Stimulated activated CD4-positive, alpha-beta T cell treated with anti-CD3 and anti-CD28 coated beads, TNF-alpha, amount 100 ng/mL, for 4 hours (primary cell): Measurements from ENCODE around the gene TNS4.
"Not testable (repeated sequence)": the region's sequence is repeated elsewhere in the genome, so short reads cannot be mapped to it uniquely, and the experiment has no call there.

Experiments used
- DNase-seq, 3 experiments: peaks; one replicate each; pipeline ENCODE4 v3.0.0-alpha.2; 2020; ENCODE audit warnings: low read depth in 3 of 3

Gene TNS4, protein sequence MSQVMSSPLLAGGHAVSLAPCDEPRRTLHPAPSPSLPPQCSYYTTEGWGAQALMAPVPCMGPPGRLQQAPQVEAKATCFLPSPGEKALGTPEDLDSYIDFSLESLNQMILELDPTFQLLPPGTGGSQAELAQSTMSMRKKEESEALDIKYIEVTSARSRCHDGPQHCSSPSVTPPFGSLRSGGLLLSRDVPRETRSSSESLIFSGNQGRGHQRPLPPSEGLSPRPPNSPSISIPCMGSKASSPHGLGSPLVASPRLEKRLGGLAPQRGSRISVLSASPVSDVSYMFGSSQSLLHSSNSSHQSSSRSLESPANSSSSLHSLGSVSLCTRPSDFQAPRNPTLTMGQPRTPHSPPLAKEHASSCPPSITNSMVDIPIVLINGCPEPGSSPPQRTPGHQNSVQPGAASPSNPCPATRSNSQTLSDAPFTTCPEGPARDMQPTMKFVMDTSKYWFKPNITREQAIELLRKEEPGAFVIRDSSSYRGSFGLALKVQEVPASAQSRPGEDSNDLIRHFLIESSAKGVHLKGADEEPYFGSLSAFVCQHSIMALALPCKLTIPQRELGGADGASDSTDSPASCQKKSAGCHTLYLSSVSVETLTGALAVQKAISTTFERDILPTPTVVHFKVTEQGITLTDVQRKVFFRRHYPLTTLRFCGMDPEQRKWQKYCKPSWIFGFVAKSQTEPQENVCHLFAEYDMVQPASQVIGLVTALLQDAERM

DNA sequence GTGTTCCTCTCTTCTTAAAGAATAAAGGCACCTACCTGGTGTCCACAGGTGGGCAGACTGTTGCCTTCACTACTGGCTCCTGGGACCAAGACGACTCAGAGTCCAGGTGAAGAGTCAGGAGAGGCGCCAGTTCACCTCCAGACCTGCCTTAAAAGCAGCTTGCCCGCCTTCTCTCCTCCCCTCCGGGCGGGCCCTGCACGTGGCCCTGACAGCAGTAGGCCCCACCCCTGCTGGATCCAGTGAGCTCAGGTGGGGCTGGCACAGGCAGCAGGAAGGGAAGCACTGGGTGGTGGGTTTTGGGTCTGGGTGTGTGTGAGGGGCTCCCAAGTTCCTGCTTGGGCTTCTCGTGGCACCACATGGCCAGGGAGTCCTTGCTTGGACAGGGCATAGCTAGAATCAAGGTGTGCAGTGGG, at the start of gene TNS4:
TNS4 (minus strand) TSS at position 125 of the 413 bp plus-strand sequence. CDS start 5,198 bp downstream, outside the sequence.
- no peak for DNase-seq

DNA sequence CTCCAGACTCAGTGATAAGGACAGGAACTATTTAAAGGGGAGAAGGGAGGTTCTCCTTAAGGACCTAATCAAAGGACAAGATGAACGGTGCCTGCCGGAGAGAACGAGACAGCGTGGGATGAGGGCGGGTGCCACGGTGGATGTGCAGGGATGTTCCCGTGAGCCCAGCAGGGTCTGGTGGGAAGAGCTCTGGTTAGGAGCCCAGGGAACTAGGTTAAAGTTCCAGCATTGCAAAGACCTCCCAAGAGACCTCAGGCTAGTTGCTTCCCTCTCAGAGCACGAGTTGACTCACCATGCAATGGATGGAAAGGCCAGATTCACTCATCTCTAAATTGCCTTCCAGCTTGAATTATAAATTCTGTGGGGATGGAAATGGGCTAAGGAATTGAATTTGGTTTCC, 49.2 kb upstream of the TNS4 start:
- DNase-seq = no peak

DNA sequence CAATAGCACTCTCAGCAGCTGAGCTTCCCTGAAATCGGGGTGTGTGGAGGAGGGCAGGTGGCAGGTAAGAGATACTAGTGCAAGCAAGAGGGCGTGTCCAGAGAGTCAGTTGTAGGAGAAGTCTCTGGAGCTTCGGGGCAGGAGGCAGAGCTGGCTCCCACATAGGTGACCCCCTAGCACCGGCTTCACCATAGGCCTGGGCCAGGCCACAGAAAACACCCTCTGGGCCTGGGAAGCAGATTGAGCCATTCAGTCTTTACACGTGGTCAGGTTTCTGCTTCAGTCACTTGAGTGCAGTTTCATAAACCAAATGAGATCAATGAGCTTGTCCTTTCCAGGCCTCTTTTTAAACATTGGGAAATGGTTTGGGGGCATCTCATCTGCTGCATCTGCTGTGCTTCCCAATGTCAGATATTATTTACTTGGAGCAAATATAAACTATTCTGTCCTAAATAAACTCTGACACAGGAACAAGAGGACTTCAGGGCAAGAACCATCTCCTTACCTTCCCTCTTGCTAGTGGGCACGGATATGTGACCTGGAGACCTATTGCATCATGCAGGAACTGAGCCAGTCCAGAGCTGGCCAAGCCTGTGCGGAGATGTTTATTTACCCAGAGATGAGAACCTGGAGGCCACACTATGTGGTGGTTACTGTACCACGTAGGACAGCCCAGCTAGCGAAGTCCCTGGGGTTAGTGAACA, 47.7 kb upstream of the TNS4 start:
- no peak for DNase-seq

DNA sequence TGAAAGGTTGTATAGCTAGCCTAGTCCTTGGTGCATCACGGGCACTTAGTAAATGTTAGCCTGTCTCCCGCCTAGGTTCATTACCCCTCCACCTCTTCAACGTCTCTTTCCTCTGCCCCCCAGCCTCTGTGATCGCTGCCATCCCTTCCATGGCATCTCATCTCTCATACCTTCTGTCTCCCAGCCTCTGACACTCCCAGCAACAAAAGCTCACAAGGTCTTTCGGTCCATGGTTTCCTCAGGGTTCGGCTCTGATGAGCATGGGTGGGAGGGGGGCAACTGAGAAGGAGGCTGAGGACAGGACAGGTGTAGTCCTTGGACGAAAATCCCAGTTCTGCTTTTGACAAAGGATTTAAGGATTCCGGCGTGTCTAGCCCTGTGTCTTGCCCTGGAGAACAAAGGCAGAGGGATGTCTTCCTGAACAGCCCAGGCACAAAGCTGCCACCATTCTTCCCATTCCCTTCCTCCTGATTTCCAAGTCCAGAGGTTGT, 47.1 kb upstream of the TNS4 start:
- no peak for DNase-seq

- DNase-seq = no peak
Measured at GRCh38 chr17:40547785-40548478, 46.5 kb upstream of the TNS4 start.

DNA sequence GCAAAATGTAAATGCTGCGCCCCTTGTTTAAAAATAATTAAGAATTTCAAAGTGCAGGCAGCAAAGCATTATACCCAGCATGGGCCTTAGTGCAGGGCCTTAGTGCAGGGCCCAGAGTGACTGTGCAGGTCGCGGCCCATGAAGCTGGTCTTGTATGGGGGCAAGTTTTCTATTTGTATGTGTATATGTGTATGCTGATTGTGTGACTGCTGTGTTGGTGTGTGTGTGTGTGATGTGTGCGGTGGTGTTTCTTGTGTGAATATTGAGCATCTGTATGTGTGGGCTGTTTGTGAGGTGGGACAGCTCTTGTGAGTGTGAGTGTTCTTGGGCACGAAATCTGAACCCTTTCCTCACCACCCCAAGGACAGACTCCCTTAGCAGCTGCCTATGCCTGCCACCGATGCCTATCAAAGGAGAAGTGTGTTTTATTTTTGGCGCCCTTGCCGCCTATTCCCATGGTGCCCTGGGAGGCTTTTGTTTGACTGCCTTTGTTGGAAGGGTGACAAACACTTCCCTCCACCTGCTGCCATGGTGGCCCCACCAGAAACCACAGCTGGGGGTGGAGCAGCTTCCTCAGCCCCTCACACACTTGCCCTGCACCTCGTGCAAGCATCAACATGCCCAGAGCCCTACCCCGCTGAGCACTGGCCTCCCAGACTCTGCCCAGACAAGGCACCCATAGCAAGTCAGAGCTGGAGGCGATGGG, 45.8 kb upstream of the TNS4 start:
- DNase-seq = peak in 1 of 3 experiments; percentile 48

GRCh38 chr17:40546497-40546896, 45.1 kb upstream of the TNS4 start:
- DNase-seq = not testable (repeated sequence)

- DNase-seq = no peak
Measured at GRCh38 chr17:40545660-40546059, 44.2 kb upstream of the TNS4 start.

DNA sequence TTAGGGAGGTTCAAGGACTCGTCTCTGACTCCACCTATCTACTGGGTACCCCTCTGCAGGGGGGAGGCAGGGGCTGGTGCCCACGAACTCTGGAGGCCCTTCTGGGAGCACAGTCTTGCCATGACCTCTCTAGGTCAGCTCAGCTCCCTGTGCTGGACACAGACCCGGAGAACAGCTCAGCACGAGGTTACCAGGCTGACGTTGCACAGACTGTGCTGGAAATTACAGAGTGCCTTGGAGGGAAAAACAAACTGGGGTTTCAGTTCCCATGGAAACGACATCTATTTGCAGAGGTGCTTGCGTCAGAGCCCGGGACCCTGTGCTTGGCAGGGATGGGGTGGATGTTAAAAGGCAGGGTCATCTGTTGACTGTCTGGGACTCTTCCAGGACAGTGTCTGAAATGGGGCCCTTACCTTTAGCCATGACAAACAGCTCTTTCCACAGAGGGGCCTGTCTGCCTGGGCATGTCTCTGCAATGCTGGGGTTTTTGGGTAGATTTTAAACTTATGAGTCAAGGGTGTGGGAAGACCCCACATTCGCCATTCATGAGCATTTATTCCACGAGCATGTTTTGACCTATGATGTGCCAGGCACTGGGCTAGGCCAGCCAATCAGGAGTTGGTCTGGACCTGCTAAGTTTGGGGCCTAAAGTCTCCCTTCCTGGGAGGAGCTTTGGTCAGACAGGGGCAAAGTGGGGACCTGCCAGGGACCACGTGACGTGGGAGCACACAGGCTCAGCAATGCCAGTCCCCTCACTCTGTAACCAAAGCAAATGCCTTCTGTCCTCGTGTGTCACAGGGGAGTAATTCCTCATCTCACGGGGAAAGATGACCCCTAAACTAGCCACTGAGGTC, 41.4 kb upstream of the TNS4 start:
- DNase-seq = no peak

- no peak for DNase-seq
Measured at GRCh38 chr17:40541873-40542557, 40.6 kb upstream of the TNS4 start.

DNA sequence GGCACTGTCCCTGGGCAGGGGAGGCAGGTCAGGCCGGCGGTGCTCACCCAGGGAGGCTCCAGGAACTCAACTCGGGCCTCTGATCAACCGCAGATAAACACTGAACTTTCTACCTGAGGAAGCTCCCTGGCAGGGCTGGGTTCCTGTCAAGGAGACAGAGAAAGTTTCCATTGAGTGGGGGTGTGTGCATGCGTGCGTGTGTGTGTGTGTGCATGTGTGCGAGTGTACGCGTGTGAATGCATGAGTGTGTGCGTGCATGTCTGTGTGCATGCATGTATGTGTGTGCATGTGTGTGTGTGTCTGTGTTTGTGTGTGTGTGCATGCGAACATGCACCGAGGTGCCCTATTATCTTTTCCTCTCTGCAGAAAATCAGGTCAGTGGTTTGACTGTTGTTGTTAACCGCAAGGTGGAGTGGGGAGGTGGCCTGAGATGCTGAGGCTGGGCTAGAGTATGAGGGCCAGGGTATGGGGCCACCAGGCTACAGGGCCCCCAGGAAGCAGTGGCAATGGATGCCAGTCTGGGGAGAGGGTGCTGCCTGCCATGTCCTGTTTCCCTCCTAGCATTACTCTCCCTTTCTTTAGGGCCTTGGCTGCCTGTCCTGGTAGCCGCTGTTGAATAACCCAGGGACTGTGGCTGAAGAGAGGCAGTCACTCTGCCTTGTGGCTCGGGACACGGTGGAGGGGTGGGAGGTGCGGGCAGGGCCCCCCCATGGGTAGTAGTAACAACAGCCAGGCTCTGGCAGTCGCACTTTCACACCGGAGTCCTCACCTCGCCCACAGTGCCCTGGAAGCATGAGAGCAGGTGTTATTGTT, 39.8 kb upstream of the TNS4 start:
- DNase-seq = peak in 1 of 3 experiments; percentile 58

GRCh38 chr17:40540448-40540847, 39.0 kb upstream of the TNS4 start:
- no peak for DNase-seq

GRCh38 chr17:40539711-40540411, 38.4 kb upstream of the TNS4 start:
- no peak for DNase-seq

DNA sequence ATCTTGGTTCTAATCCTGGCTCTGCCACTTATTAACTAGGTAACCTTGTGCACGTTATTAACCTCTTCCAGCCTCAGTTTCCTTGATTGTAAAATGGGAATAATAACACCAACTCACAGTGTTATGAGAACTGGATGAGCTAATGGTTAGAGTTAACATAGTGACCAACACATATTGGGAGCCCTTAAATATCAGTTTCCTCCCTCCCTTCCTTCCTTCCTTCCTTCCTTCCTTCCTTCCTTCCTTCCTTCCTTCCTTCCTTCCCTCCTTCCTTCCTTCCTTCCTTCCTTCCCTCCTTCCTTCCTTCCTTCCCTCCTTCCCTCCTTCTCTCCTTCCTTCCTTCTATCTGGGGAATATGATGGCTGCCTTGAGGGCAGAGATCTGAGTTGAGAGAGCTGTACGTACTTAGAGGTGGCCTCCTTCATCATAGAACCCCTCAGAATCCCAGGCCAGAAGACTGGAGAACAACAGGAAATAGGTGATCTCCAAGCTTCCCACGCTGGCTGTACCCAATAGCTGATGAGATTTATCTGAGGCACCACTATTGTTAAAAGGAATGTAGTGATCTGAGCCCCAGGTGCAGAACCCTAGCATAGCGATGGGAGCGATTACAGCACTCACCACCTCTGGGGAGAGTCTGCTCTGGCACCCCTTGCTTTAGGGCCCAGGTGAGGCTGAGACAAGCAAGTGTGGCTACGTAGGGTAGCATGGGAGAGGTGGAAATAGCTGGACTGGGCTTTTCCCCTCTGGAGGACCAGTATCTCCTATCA, 37.7 kb upstream of the TNS4 start:
- DNase-seq = no peak

DNA sequence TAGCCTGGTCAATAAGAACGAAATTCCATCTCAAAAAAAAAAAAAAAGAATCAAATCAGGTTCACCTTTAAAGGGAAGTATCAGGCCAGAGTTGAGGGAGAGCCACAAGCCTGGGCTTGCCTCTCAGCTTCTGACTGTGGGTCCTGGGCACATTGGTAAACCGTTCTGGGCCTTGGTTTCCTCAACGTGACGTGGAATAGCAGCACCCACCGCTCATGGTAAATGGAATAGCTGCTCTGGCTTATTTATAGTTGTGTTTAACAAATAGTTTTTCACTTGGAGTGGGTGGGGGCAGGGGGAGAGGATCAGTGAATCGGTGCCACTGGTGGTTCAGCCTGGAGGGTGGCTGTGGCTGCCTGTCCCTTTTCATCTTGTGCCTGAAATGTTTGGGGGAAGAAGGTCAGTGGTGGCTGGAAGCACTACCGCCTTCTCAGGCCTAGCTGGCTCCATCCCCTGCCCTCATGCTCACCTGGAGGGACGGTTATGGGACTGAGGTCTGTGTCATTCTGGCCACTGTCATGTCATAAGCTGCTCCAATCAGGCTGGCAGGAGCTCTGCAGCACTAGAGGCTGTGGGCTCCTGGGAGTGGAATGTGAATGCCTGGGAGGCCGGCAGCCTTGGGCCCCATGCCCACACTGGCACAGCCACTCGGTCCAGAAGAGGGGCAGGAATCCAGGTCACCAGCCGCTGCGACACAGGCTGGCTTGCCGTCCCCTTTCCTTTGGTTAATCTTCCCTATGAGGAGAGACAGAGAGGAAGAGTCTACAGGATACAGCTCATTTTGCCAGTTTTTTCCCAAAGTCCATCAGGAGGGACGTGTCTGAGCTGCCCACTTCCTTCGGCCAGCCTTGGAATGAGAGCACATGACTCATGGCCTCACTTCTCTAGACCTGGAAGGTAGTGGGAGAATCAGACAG, 36.9 kb upstream of the TNS4 start:
- no peak for DNase-seq
